ENCODE data around the gene ERFL. TPM values are rescaled to one million over a fixed set of nuclear protein-coding genes. Genes with fewer than 3 reads are reported as not detected.

The ERFL gene
- total RNA-seq, 2 donors from 2014 or later: 0.36 to 1.9 TPM

DNA sequence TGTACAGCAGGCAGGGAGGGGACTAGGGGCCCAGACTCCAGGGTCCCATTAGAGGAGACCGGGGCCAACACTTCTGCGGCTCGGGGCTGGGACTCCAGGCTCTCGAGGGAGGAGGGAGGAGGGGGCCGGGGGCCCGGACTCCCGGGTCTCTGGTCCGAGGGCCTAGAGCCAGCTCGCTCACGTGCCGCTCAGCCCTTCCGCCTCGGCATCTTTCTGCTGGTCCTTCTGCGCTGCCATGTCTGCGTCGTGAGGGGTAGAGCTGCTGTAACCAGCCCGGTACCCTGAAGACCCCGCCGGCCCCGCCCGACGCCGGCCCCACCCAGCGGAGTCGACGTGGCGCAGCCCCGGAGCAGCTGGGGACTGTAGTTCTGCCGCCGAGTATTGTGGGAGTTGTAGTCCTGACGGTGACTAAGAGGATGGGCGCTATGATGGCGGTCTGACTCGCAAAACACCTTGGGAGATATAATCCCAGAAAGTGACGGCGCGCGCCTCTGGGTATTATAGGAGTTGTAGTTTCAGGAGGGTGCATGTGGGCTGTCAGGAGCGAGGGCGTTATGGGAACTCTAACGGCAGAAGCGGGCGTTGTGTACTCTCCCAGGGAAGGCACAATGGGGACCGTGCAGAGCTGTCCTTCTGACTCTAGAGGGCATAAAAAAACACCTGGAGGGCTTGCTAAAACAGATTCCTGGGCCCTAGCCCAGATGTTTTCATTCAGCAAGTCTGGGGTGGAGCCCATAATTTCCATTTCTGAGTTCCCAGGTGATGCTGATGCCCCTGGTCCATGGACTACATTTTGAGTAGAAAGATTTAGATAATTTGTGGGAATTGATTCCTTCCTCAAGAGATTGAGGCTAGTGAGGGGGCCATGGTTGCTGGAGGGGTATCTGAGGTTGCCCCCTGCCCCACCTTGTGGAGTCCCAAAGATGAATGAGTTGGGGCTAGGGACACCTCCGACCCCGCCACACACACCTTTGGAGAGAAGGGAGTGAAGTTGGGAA is 31.1 kb upstream of the ERFL start, which contains the start of gene RABAC1:
Gene RABAC1 (minus strand): TSS at position 266 of the 998 bp plus-strand sequence. CDS start 29 bp downstream, at position 237.
- intact Hi-C loops (cut with DNase I): loop anchor here (5.0 kb wide), 1 partner anchor 97 kb away; the partner anchor contains the start of gene RPS19
- 6% methylated on average over 45 of the region's 46 CpGs for WGBS
- no peaks in the 10 kb centered on the region for H3K9me3 ChIP-seq
- H3K27ac ChIP-seq: peak within 1 kb of the TSS; percentile 82 to 90
- peaks cover 4% of the 10 kb centered on the region for H3K4me1 ChIP-seq (replicated peaks)
- TF ChIP-seq, protein P1, sequence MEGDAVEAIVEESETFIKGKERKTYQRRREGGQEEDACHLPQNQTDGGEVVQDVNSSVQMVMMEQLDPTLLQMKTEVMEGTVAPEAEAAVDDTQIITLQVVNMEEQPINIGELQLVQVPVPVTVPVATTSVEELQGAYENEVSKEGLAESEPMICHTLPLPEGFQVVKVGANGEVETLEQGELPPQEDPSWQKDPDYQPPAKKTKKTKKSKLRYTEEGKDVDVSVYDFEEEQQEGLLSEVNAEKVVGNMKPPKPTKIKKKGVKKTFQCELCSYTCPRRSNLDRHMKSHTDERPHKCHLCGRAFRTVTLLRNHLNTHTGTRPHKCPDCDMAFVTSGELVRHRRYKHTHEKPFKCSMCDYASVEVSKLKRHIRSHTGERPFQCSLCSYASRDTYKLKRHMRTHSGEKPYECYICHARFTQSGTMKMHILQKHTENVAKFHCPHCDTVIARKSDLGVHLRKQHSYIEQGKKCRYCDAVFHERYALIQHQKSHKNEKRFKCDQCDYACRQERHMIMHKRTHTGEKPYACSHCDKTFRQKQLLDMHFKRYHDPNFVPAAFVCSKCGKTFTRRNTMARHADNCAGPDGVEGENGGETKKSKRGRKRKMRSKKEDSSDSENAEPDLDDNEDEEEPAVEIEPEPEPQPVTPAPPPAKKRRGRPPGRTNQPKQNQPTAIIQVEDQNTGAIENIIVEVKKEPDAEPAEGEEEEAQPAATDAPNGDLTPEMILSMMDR (IDR thresholded peaks at IDR 0.05): peak in 1 of 4 experiments; percentile 16
- TF ChIP-seq POLR2AphosphoS5 (IDR thresholded peaks at IDR 0.05) (peak; percentile 91), POLR2A (IDR thresholded peaks at IDR 0.05) (peak; percentile 58)
- DNase-seq (ENCODE audit: low spot score): peak; percentile 88
- no peaks in the 10 kb centered on the region for H3K27me3 ChIP-seq (replicated peaks; ENCODE audit: insufficient read depth)
- H3K4me3 ChIP-seq: peak within 1 kb of the TSS; percentile 58 to 70
- H3K36me3 ChIP-seq: no peaks in the 10 kb centered on the region

- DNase-seq (ENCODE audit: low spot score): peak; percentile 87
- TF ChIP-seq, protein P1 (IDR thresholded peaks at IDR 0.05): no peak
- peak; percentile 42 for TF ChIP-seq POLR2AphosphoS5 (IDR thresholded peaks at IDR 0.05)
- TF ChIP-seq POLR2A (IDR thresholded peaks at IDR 0.05): peak; percentile 84
- Histone ChIP-seq H3K4me3 (peak overlapping the region; percentile 58 to 70), H3K4me1 (replicated peaks) (peaks cover 4% of the 10 kb centered on the region), H3K27ac (peak overlapping the region; percentile 82 to 90), H3K27me3 (replicated peaks; ENCODE audit: insufficient read depth) (no peaks in the 10 kb centered on the region), H3K36me3 (no peaks in the 10 kb centered on the region), H3K9me3 (no peaks in the 10 kb centered on the region)
- 3% methylated on average over 37 of the region's 43 CpGs for WGBS
- intact Hi-C loops (cut with DNase I): loop anchor here (5.0 kb wide), 1 partner anchor 96 kb away; the partner anchor contains the start of gene RPS19
These were observed 30.3 kb upstream of the ERFL start for GRCh38 chr19:41958367-41959055.

DNA sequence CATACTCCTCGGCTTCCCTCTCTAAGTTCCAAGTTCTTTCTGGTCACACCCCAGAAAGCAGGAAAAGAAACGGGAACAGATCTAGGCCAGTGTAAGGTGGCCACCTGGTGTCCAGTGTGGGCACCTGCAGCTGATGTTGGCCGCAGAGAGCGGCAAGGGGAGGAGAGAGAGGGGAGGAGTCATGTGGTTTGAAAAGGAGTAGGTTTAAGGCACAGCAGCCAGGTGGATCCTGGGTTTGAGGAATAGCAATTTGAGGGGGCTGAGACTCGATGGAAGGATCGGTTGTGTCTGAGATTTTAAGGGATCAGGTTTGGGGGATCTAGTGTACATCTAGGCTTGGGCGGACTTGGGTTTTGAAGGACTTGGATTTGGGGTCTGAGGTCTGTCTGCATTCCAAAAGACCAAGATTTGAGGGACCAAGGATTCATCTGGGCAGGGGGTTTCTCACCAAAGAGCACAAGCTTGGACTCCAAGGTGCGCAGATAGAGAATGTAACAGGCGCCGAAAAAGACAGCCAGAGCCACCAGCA is 29.7 kb upstream of the ERFL start:
- intact Hi-C loops (cut with DNase I): loop anchor here (5.0 kb wide), 1 partner anchor 96 kb away; the partner anchor contains the start of gene RPS19
- no peaks in the 10 kb centered on the region for H3K36me3 ChIP-seq
- DNase-seq (ENCODE audit: low spot score): peak; percentile 77

DNA sequence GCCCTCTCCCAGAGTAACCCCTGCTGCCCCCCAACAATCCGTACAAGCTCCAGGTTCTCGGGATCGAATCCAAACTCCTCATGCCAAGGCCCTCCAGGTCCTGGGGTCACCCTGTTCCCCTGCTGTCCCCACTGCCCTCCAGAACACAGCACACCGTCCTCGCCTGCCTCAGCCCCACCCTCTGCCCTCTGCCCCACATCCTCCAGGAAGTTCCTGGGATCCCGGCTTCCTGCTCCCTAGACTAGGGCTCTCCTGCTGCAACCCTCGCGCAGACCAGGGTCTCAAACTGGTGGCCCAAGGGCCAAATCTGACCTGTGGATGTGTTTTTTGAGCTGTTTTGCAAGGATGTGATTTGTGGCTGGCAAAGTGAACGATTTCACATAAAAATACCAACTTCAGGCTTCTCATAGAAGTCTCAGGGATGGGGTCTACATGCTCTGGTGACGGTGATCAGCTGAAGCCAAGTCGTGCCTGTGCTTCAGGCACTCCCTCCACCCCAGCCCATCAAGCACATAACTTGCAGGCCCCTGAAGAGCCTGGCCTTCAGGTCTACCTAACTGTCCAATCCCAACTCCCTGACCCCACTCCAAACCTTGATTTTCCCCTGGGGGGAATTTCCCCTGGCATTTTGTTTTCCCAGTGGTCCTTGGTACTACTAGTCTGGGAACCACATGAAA is 29.1 kb upstream of the ERFL start:
- WGBS: 85% methylated on average over 11 of the region's 11 CpGs
- Histone ChIP-seq H3K27ac (peak overlapping the region; percentile 46 to 90), H3K4me1 (replicated peaks) (peaks cover 4% of the 10 kb centered on the region), H3K27me3 (replicated peaks; ENCODE audit: insufficient read depth) (no peaks in the 10 kb centered on the region), H3K4me3 (no peak overlapping the region), H3K9me3 (no peaks in the 10 kb centered on the region), H3K36me3 (no peaks in the 10 kb centered on the region)
- DNase-seq (ENCODE audit: low spot score): no peak
- intact Hi-C loops (cut with DNase I): loop anchor here (5.0 kb wide), 1 partner anchor 95 kb away; the partner anchor contains the start of gene RPS19
- no peak for TF ChIP-seq POLR2A (IDR thresholded peaks at IDR 0.05)
- no peak for TF ChIP-seq POLR2AphosphoS5 (IDR thresholded peaks at IDR 0.05)
- TF ChIP-seq, protein P1 (IDR thresholded peaks at IDR 0.05): no peak

More for the DNA sequence above, 29.7 kb upstream of the ERFL start:
- Histone ChIP-seq H3K27me3 (replicated peaks; ENCODE audit: insufficient read depth) (no peaks in the 10 kb centered on the region), H3K9me3 (no peaks in the 10 kb centered on the region), H3K27ac (peak overlapping the region; percentile 82 to 90), H3K4me1 (replicated peaks) (peaks cover 4% of the 10 kb centered on the region), H3K4me3 (peak overlapping the region; percentile 58 to 70)
- TF ChIP-seq POLR2A (IDR thresholded peaks at IDR 0.05) (no peak), POLR2AphosphoS5 (IDR thresholded peaks at IDR 0.05) (peak; percentile 90)
- TF ChIP-seq, protein P1 (IDR thresholded peaks at IDR 0.05): peak; percentile 53 to 96 (median 90)
- WGBS: 14% methylated on average over 10 of the region's 10 CpGs

All from prostate gland (tissue), 2 donors.